OCI-LY1 (cell line): ENCODE results near the gene USP5.

Experiments
- H2AFZ ChIP-seq: fragments of 200-600 bp; sonication (generic), shearing (Covaris generic); 2 replicates; pipeline ENCODE4 v1.6.0; 2014; ENCODE audit warnings: antibody characterized with exemption, mild to moderate bottlenecking, low read length
- H3F3A ChIP-seq: fragments of 200-600 bp; sonication (generic), shearing (Covaris generic); 2 replicates; pipeline ENCODE4 v1.6.0; 2014; ENCODE audit warnings: mild to moderate bottlenecking, antibody characterized with exemption, low read length, moderate library complexity; ENCODE audit not compliant: insufficient read depth
- H3K27ac ChIP-seq: fragments of 200-600 bp; sonication (generic); 2 replicates; pipeline ENCODE4 v1.5.1; 2014; ENCODE audit warnings: low read length, mixed run types, mild to moderate bottlenecking, low read depth; ENCODE audit not compliant: poor library complexity, severe bottlenecking
- H3K27me3 ChIP-seq: fragments of 200-600 bp; sonication (generic); 2 replicates; pipeline ENCODE4 v1.6.0; 2014; ENCODE audit warnings: antibody characterized with exemption, mild to moderate bottlenecking, low read length, moderate library complexity; ENCODE audit not compliant: insufficient read depth
- H3K36me3 ChIP-seq: fragments of 200-600 bp; sonication (generic); 2 replicates; pipeline ENCODE4 v1.6.1; 2014; ENCODE audit warnings: mild to moderate bottlenecking, antibody characterized with exemption, low read length, moderate library complexity, mixed read lengths; ENCODE audit not compliant: insufficient read depth
- H3K4me1 ChIP-seq: fragments of 200-600 bp; sonication (generic); 2 replicates; pipeline ENCODE4 v1.5.1; 2014; ENCODE audit warnings: mild to moderate bottlenecking, low read length, moderate library complexity; ENCODE audit not compliant: insufficient read depth, severe bottlenecking
- H3K4me2 ChIP-seq: fragments of 200-600 bp; sonication (generic), shearing (Covaris generic); 2 replicates; pipeline ENCODE4 v1.6.1; 2014; ENCODE audit warnings: low read length
- H3K4me3 ChIP-seq: fragments of 200-600 bp; sonication (generic); 2 replicates; pipeline ENCODE4 v1.5.1; 2014; ENCODE audit warnings: low read length, low read depth, mild to moderate bottlenecking, mixed read lengths; ENCODE audit not compliant: poor library complexity, severe bottlenecking
- H3K79me2 ChIP-seq: fragments of 200-600 bp; shearing (Covaris generic); 2 replicates; pipeline ENCODE4 v1.6.1; 2016; ENCODE audit warnings: mixed run types, low read length, mixed read lengths; ENCODE audit not compliant: insufficient read depth
- H3K9ac ChIP-seq: fragments of 200-600 bp; sonication (generic), shearing (Covaris generic); 2 replicates; pipeline ENCODE4 v1.6.1; 2014; ENCODE audit warnings: mild to moderate bottlenecking, low read length, mixed read lengths
- H3K9me2 ChIP-seq: fragments of 200-600 bp; sonication (generic), shearing (Covaris generic); 2 replicates; pipeline ENCODE4 v1.6.1; 2014; ENCODE audit warnings: low read depth, mild to moderate bottlenecking, low read length, mixed read lengths
- H3K9me3 ChIP-seq: fragments of 200-600 bp; shearing (Covaris generic); 2 replicates; pipeline ENCODE4 v1.6.1; 2014; ENCODE audit warnings: low read length, mixed read lengths
- H4K20me1 ChIP-seq: fragments of 200-600 bp; sonication (generic), shearing (Covaris generic); 2 replicates; pipeline ENCODE4 v1.6.0; 2016; ENCODE audit warnings: mild to moderate bottlenecking, low read length; ENCODE audit not compliant: insufficient read depth
- EZH2 ChIP-seq: fragments of 200-600 bp; sonication (generic), shearing (Covaris generic); IDR thresholded peaks from 2 replicates; pipeline ENCODE4 v1.8.0; 2017; ENCODE audit warnings: borderline replicate concordance, mixed run types, mild to moderate bottlenecking, antibody characterized with exemption, low read length, moderate library complexity, mixed read lengths
- TF ChIP-seq, protein P1 (sequence below): fragments of 200-600 bp; sonication (generic), shearing (Covaris generic); IDR thresholded peaks from 2 replicates; pipeline ENCODE4 v1.5.1; 2017; ENCODE audit warnings: mild to moderate bottlenecking, antibody characterized with exemption, low read length, moderate library complexity, mixed read lengths

The USP5 gene

DNA sequence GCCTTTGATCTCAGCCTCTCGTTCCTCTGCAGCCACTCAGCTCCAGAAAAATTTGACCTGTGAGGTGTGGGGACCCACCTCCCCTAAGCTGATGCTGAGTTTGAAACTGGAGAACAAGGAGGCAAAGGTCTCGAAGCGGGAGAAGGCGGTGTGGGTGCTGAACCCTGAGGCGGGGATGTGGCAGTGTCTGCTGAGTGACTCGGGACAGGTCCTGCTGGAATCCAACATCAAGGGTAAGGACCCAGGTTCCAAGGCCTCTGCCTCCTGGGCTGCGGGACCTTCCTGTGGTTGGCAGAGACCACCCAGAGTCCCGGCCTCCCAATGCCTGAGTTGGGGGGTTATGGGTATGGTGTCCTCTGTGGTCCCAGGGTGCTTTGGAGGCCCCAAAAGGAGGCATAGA is 34.9 kb upstream of the USP5 start:
- TF ChIP-seq, protein P1, sequence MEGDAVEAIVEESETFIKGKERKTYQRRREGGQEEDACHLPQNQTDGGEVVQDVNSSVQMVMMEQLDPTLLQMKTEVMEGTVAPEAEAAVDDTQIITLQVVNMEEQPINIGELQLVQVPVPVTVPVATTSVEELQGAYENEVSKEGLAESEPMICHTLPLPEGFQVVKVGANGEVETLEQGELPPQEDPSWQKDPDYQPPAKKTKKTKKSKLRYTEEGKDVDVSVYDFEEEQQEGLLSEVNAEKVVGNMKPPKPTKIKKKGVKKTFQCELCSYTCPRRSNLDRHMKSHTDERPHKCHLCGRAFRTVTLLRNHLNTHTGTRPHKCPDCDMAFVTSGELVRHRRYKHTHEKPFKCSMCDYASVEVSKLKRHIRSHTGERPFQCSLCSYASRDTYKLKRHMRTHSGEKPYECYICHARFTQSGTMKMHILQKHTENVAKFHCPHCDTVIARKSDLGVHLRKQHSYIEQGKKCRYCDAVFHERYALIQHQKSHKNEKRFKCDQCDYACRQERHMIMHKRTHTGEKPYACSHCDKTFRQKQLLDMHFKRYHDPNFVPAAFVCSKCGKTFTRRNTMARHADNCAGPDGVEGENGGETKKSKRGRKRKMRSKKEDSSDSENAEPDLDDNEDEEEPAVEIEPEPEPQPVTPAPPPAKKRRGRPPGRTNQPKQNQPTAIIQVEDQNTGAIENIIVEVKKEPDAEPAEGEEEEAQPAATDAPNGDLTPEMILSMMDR, result no peak
- TF ChIP-seq EZH2, result no peak
- H3K27me3 ChIP-seq, result peaks cover 4% of the 10 kb centered on the region; the same call in 1 of the 2 replicates

DNA sequence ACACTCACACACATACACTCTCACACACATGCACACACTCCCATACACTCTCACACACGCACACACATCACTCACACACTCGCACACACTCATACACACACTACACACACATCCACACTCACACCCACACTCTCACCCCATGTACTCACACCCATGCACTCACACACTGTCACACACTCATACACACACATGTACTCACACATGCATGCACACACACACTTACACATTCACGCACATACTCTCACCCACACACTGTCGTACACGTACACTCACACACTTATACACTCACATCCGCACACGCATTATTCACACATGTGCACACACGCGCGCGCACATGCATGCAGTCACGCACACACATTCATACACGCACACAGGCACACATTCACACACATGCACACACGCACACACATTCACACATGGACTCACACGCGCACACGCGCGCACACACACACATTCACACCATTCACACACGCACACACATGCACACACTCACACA is 34.2 kb upstream of the USP5 start:
- Histone ChIP-seq H3K27me3 (peaks cover 4% of the 10 kb centered on the region; the same call in 1 of the 2 replicates), H3K9me2 (no peaks in the 10 kb centered on the region), H3K4me1 (peaks cover 3% of the 10 kb centered on the region), H3K27ac (no peak overlapping the region), H2AFZ (no peak overlapping the region), H3K4me2 (no peak overlapping the region), H3K36me3 (no peaks in the 10 kb centered on the region), H4K20me1 (no peaks in the 10 kb centered on the region), H3F3A (no peaks in the 10 kb centered on the region), H3K4me3 (no peak overlapping the region), H3K79me2 (no peaks in the 10 kb centered on the region), H3K9me3 (no peaks in the 10 kb centered on the region), H3K9ac (no peak overlapping the region)
- TF ChIP-seq, protein P1, result no peak
- no peak for TF ChIP-seq EZH2

More for the DNA sequence above, 34.9 kb upstream of the USP5 start:
- Histone ChIP-seq H3K9me3 (no peaks in the 10 kb centered on the region), H3K4me3 (no peak overlapping the region), H3F3A (no peaks in the 10 kb centered on the region), H3K27ac (no peak overlapping the region), H3K9ac (no peak overlapping the region), H3K36me3 (no peaks in the 10 kb centered on the region), H4K20me1 (no peaks in the 10 kb centered on the region), H2AFZ (no peak overlapping the region), H3K4me2 (no peak overlapping the region), H3K9me2 (no peaks in the 10 kb centered on the region), H3K79me2 (no peaks in the 10 kb centered on the region), H3K4me1 (peaks cover 9% of the 10 kb centered on the region)

DNA sequence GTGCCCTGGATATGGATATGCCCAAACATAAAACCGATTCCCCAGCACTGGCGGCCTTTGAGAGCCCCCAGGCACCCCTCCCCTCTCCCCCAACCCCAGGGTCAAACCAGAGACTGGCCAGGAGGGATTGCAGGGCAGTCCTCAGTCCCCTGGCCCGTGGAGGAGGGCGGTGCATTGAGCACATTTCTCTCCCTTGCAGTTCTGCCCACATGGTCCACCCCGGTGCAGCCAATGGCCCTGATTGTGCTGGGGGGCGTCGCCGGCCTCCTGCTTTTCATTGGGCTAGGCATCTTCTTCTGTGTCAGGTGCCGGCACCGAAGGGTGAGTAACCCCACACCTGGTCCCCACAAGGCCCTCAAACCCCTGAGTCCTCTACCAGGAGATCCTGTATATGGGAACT is 33.7 kb upstream of the USP5 start:
- H3K27ac ChIP-seq, result no peak overlapping the region
- no peaks in the 10 kb centered on the region for H3K9me2 ChIP-seq
- H3K4me2 ChIP-seq, result no peak overlapping the region
- H3K79me2 ChIP-seq, result no peaks in the 10 kb centered on the region
- peaks cover 4% of the 10 kb centered on the region; the same call in 1 of the 2 replicates for H3K27me3 ChIP-seq
- no peaks in the 10 kb centered on the region for H3K36me3 ChIP-seq
- TF ChIP-seq, protein P1, result no peak
- no peak for TF ChIP-seq EZH2
- H3K4me1 ChIP-seq, result no peaks in the 10 kb centered on the region
- H3F3A ChIP-seq, result no peaks in the 10 kb centered on the region
- H3K9me3 ChIP-seq, result no peaks in the 10 kb centered on the region
- no peak overlapping the region for H2AFZ ChIP-seq
- no peak overlapping the region for H3K9ac ChIP-seq
- no peak overlapping the region for H3K4me3 ChIP-seq
- no peaks in the 10 kb centered on the region for H4K20me1 ChIP-seq
